Loucy (cell line): ENCODE measurements around the gene CNTNAP4.

ENCODE experiments used
- H2AFZ ChIP-seq: fragments of 200-600 bp; sonication (generic); 2 replicates; pipeline ENCODE4 v1.6.0; 2016; ENCODE audit warnings: antibody characterized with exemption, mild to moderate bottlenecking, low read length, moderate library complexity
- H3F3A ChIP-seq: fragments of 200-600 bp; 2 replicates; pipeline ENCODE4 v1.6.0; 2016; ENCODE audit warnings: antibody characterized with exemption, low read depth, mild to moderate bottlenecking
- H3K27me3 ChIP-seq: fragments of 200-600 bp; sonication (generic); 2 replicates; pipeline ENCODE4 v1.6.1; 2014; ENCODE audit warnings: low read length, mild to moderate bottlenecking; ENCODE audit not compliant: insufficient read depth, poor library complexity, severe bottlenecking
- H3K36me3 ChIP-seq: fragments of 200-600 bp; sonication (generic); 2 replicates; pipeline ENCODE4 v1.6.1; 2016; ENCODE audit warnings: low read length; ENCODE audit not compliant: insufficient read depth
- H3K4me1 ChIP-seq: fragments of 200-600 bp; sonication (generic); 2 replicates; pipeline ENCODE4 v1.5.1; 2014; ENCODE audit warnings: low read length, mild to moderate bottlenecking; ENCODE audit not compliant: insufficient read depth, poor library complexity, severe bottlenecking
- H3K4me2 ChIP-seq: fragments of 200-600 bp; sonication (generic); 2 replicates; pipeline ENCODE4 v1.6.0; 2014; ENCODE audit warnings: antibody characterized with exemption, low read length, low read depth, mild to moderate bottlenecking; ENCODE audit not compliant: poor library complexity, severe bottlenecking
- H3K4me3 ChIP-seq: fragments of 200-600 bp; sonication (generic); 2 replicates; pipeline ENCODE4 v1.5.1; 2014; ENCODE audit warnings: low read length, mild to moderate bottlenecking, mixed read lengths; ENCODE audit not compliant: poor library complexity, severe bottlenecking
- H3K79me2 ChIP-seq: fragments of 200-600 bp; sonication (generic); 2 replicates; pipeline ENCODE4 v1.6.1; 2014; ENCODE audit warnings: low read length; ENCODE audit not compliant: insufficient read depth
- H3K9ac ChIP-seq: fragments of 200-600 bp; sonication (generic); 2 replicates; pipeline ENCODE4 v1.6.0; 2014; ENCODE audit warnings: mild to moderate bottlenecking, low read depth, low read length, moderate library complexity; ENCODE audit not compliant: poor library complexity, severe bottlenecking
- H3K9me2 ChIP-seq: fragments of 200-600 bp; sonication (generic); replicated peaks from 2 replicates; pipeline ENCODE4 v1.6.1; 2016; ENCODE audit warnings: low read depth, low read length, mixed read lengths
- H3K9me3 ChIP-seq: fragments of 200-600 bp; sonication (generic); 2 replicates; pipeline ENCODE4 v1.6.1; 2014; ENCODE audit warnings: mild to moderate bottlenecking, antibody characterized with exemption, low read length, low read depth; ENCODE audit not compliant: insufficient read depth
- H4K20me1 ChIP-seq: fragments of 200-600 bp; sonication (generic); 2 replicates; pipeline ENCODE4 v1.6.0; 2014; ENCODE audit warnings: antibody characterized with exemption, low read length, mild to moderate bottlenecking; ENCODE audit not compliant: insufficient read depth, poor library complexity, severe bottlenecking
- EZH2phosphoT487 ChIP-seq: fragments of 200-600 bp; IDR thresholded peaks from 2 replicates; pipeline ENCODE4 v1.6.1; 2018; ENCODE audit warnings: antibody characterized with exemption, mild to moderate bottlenecking, moderate library complexity, borderline replicate concordance
- TF ChIP-seq, protein P1 (sequence below): fragments of 200-600 bp; sonication (generic); conservative IDR thresholded peaks from 2 replicates; pipeline ENCODE4 v1.5.1; 2014; ENCODE audit warnings: mild to moderate bottlenecking, antibody characterized with exemption, low read length

Gene CNTNAP4

GRCh38 chr16:76294396-76295214 lies 17.4 kb downstream of the CNTNAP4 start:
- no peak overlapping the region for H2AFZ ChIP-seq
- H3K4me3 ChIP-seq, result no peak overlapping the region
- H3K36me3 ChIP-seq, result no peaks in the 10 kb centered on the region
- H3K27me3 ChIP-seq, result no peaks in the 10 kb centered on the region
- no peaks in the 10 kb centered on the region for H4K20me1 ChIP-seq
- H3K79me2 ChIP-seq, result no peaks in the 10 kb centered on the region
- no peaks in the 10 kb centered on the region for H3K4me1 ChIP-seq
- H3K9me3 ChIP-seq, result no peaks in the 10 kb centered on the region
- no peak overlapping the region for H3K4me2 ChIP-seq
- no peak overlapping the region for H3K9ac ChIP-seq
- no peaks in the 10 kb centered on the region for H3F3A ChIP-seq
- TF ChIP-seq, protein P1, sequence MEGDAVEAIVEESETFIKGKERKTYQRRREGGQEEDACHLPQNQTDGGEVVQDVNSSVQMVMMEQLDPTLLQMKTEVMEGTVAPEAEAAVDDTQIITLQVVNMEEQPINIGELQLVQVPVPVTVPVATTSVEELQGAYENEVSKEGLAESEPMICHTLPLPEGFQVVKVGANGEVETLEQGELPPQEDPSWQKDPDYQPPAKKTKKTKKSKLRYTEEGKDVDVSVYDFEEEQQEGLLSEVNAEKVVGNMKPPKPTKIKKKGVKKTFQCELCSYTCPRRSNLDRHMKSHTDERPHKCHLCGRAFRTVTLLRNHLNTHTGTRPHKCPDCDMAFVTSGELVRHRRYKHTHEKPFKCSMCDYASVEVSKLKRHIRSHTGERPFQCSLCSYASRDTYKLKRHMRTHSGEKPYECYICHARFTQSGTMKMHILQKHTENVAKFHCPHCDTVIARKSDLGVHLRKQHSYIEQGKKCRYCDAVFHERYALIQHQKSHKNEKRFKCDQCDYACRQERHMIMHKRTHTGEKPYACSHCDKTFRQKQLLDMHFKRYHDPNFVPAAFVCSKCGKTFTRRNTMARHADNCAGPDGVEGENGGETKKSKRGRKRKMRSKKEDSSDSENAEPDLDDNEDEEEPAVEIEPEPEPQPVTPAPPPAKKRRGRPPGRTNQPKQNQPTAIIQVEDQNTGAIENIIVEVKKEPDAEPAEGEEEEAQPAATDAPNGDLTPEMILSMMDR, result no peak
- TF ChIP-seq EZH2phosphoT487, result no peak
- no peaks in the 10 kb centered on the region for H3K9me2 ChIP-seq

- Histone ChIP-seq H3F3A (no peaks in the 10 kb centered on the region), H3K4me2 (no peak overlapping the region), H3K9me3 (no peaks in the 10 kb centered on the region), H3K27me3 (no peaks in the 10 kb centered on the region), H4K20me1 (no peaks in the 10 kb centered on the region), H3K9ac (no peak overlapping the region), H3K4me1 (no peaks in the 10 kb centered on the region), H2AFZ (no peak overlapping the region), H3K79me2 (no peaks in the 10 kb centered on the region), H3K4me3 (no peak overlapping the region), H3K9me2 (no peaks in the 10 kb centered on the region), H3K36me3 (no peaks in the 10 kb centered on the region)
- TF ChIP-seq, protein P1, result no peak
- TF ChIP-seq EZH2phosphoT487, result no peak
Measured at GRCh38 chr16:76297941-76298340, 20.7 kb downstream of the CNTNAP4 start.

GRCh38 chr16:76303637-76304314 lies 26.6 kb downstream of the CNTNAP4 start:
- H3K79me2 ChIP-seq, result no peaks in the 10 kb centered on the region
- H3K4me1 ChIP-seq, result no peaks in the 10 kb centered on the region
- H3K4me2 ChIP-seq, result no peak overlapping the region
- no peak overlapping the region for H3K9ac ChIP-seq
- H3K9me2 ChIP-seq, result no peaks in the 10 kb centered on the region
- no peaks in the 10 kb centered on the region for H3K36me3 ChIP-seq
- no peak overlapping the region for H3K4me3 ChIP-seq
- H3K27me3 ChIP-seq, result no peaks in the 10 kb centered on the region
- H4K20me1 ChIP-seq, result no peaks in the 10 kb centered on the region
- H2AFZ ChIP-seq, result no peak overlapping the region
- H3K9me3 ChIP-seq, result no peaks in the 10 kb centered on the region
- TF ChIP-seq, protein P1, result no peak
- TF ChIP-seq EZH2phosphoT487, result no peak
- no peaks in the 10 kb centered on the region for H3F3A ChIP-seq
